Sciatic nerve (tissue), 2 donors: ENCODE data around the gene GKAP1. TPM values are rescaled to one million over a fixed set of nuclear protein-coding genes. Genes with fewer than 3 reads are reported as not detected.
"Not testable (repeated sequence)": the region's sequence is repeated elsewhere in the genome, so short reads cannot be mapped to it uniquely, and the experiment has no call there.

Experiments used
- ATAC-seq: fragments of 200-7000 bp; cut with Tn5 transposase; one replicate; pipeline ENCODE4 v1.9.1; 2020; ENCODE audit warnings: mild to moderate bottlenecking, moderate library complexity
- DNase-seq: peaks from one replicate; pipeline ENCODE4 v3.0.0-alpha.2; 2020; ENCODE audit warnings: low spot score
- intact Hi-C: fragments of 100-400 bp; cut with DNase I; formaldehyde crosslinking; loops from one replicate; pipeline ENCODE4 v1.14.2; 2022
- total RNA-seq: library from RNA; stranded (reverse); fragmentation: NEBNext Ultra II Directional; extraction: Animal tissue kit (Norgen Biotek cat#: 25700); gene quantifications from one replicate; pipeline ENCODE4 v1.2.1, GENCODE V29; 2021
- donor health status: DM: no; HTN: no; CAD: no.
- donor health status: DM: no; HTN: no; CAD: no.

Gene GKAP1
- total RNA-seq, 1 donor from 2014 or later, result 11.5 TPM

DNA sequence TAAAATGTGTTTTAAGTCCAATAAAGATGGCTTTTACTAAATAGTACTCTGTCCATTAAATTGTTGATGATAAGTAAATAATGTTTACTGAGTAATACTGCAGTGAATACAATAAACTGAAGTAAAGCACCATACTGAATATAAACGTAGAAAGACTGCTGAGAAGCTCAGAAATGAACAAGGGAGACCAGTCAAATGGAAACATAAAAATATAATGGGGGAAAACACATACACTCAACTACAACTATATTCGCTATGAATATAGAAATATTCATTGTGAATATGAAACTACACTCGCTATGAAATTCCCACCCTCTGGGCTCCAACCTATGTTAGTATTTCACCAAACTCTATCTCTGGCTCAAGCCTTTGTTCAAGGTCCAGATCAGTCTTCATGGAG lies 67.9 kb downstream of the GKAP1 start:
- ATAC-seq, result no peak
- DNase-seq, result no peak
- intact Hi-C loops, result no loop called here

GRCh38 chr9:83744206-83744605 lies 73.4 kb downstream of the GKAP1 start:
- intact Hi-C loops, result no loop called here
- no peak for ATAC-seq
- DNase-seq, result no peak

GRCh38 chr9:83733739-83734138 lies 83.8 kb downstream of the GKAP1 start:
- no peak for ATAC-seq
- intact Hi-C loops, result no loop called here

GRCh38 chr9:83728591-83729368 lies 88.8 kb downstream of the GKAP1 start:
- intact Hi-C loops, DNase-seq, ATAC-seq: not testable (repeated sequence)

More at GRCh38 chr9:83733739-83734138, 83.8 kb downstream of the GKAP1 start:
- DNase-seq, result no peak

DNA sequence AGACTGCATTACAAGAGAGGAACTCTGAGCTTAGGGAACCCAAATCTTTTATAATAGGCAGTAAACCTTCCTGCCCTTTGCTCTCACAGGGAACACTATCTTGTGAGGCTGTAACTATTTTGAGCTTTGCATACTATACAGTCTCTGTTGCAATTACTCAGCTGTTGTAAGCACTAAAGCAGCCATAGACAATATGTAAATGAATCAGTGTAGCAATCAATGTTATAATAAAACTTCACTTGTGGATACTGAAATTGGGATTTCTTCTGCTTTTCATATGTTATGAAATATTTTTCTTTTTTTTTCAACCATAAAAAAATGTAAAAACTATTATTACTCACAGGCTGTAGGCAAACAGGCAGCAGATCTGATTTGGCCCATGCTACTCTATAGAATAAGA lies 93.1 kb downstream of the GKAP1 start:
- intact Hi-C loops, result loop anchor here (2.0 kb wide), 1 partner anchor 32 kb away; no protein-coding TSS in a partner anchor
- DNase-seq (no peak), ATAC-seq (no peak)

DNA sequence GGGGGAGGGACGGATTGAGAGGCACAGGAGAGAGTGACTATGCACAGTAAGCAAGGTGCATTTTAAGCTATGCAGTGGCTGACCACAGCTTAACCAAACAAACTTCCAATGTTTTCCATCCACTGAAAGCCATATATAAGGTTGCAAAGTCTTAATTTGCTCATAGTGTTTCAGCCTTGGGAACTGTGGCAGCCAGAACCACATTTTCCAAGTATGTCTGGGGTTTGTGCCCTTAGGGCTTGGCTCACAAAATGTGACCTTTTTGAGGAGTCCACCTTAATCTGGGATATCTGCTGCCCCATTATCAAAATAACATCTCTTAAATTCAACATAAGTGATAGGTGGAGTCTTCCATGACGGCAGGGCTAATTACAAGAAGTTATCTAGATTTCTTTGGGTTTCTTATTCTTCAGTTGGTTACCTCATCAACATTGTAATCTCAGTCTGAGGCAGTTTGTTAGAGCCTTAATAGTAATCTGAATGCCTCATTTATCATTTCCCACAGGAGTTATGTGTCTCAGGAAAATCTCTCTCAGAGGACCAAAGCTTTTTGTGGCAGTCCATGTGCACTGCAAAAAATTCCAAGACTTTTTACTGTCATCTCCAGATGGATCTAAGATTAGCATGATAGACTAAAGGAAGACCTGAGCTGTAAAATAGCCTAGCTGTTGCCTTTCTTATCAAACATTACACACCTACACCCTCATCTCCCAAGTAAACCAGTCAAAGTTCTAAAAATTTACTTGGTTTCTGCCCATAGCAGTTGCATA lies 94.7 kb downstream of the GKAP1 start:
- no peak for ATAC-seq
- intact Hi-C loops, result no loop called here

DNA sequence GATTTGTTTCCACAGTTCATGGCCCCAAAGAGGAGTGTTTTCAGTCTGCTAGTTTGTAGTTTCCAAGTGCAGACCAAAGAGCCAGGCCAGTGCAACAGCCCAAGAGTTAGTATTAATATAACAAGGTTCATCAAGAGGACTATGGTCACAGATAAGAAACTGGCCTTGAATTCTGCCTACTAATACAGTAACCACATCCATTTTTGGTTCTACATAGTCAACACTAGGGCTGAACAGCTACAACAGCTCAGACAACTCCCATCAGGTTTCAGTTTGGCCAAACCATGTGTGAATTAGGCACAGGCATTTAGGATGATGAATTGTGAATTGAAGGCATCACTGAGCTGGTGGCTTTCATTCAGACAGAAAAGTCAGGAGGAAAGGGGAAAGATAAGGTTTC lies 96.1 kb downstream of the GKAP1 start:
- DNase-seq (no peak), ATAC-seq (no peak)
- intact Hi-C loops, result no loop called here

More for the DNA sequence above, 94.7 kb downstream of the GKAP1 start:
- no peak for DNase-seq

GRCh38 chr9:83715794-83716193 lies 101.8 kb downstream of the GKAP1 start:
- DNase-seq (no peak), ATAC-seq (no peak)
- intact Hi-C loops, result no loop called here

GRCh38 chr9:83715221-83715620 lies 102.3 kb downstream of the GKAP1 start:
- ATAC-seq (no peak), DNase-seq (no peak)
- intact Hi-C loops, result no loop called here

- DNase-seq (no peak), ATAC-seq (no peak)
- intact Hi-C loops, result no loop called here
Observed at GRCh38 chr9:83714329-83714728, 103.2 kb downstream of the GKAP1 start.

DNA sequence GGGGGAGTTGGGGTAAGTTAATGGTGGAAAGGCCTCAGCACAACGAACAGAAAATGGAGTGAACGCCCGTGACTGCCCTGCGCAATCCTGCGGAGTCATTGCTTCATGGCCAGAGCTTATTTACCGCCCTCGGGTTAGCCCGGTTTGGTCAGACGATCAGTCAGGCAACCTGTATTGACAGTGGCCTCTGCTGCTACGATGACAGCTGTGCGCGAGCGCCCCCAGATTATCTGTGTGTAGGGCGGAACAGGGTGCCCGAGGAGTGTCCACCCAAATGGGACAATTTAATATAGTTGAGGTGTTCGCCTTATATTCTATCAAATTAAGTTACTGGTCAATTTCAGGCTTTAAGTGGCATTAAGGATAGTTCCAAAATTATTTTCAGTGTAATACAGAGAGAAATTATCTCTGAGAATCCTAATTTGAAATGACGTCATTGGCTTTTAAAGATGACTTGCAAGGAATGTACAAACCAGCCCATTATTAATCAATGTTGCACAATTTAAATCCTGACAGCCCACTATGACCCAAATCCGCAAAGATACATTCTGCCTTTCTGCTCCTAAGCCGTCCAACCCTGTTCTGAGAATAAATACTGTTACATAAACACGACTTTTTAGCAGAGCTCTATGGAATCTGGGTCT lies 108.9 kb downstream of the GKAP1 start:
- intact Hi-C loops, result no loop called here
- peak; percentile 82 for DNase-seq
- peak; percentile 83 for ATAC-seq

DNA sequence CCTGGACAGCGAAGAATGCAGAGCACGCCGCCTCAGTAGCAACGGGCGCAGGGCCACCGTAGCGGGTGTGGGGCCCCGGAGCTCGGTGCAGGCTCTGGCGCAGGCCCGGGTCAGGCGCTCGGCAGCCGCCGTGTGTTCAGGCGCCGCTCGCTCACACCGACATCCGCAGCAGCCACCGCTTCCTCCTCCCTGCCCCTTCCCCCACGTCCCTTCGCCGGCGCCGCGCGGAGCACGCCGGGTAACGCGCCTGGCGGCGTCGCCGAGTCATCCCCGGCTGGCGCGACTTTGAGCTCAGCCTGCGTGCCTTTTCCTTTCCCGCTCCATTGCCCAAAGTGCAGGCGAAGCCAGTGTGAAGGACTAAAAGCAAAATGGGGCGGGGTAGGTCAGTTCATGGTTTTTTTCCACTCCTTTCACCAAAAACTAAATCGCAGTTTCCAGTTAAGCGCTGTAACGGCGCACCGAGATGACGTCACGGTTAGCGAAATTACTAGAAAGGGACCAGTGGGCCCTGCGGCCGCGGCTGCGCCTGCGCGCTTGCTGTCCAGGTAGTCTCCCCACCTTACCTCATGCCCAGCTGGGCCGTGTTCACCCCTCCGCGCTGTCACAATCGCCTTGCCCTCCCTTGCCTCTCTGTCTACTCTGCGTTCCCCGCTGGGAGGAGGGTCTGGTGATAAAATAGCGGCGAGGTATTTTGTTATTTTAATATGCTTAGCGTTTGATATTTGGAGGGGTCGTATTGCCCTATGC lies 109.6 kb downstream of the GKAP1 start, which contains the start of gene UBQLN1:
Gene UBQLN1, minus strand, starts transcription at position 191 of the 747 bp plus-strand sequence. CDS start 279 bp downstream, outside the sequence.
- ATAC-seq (peak; percentile 97), DNase-seq (peak; percentile 97)
- intact Hi-C loops, result no loop called here

GRCh38 chr9:83707518-83707767 lies 110.1 kb downstream of the GKAP1 start:
- ATAC-seq (peak; percentile 65), DNase-seq (no peak)
- intact Hi-C loops, result no loop called here

DNA sequence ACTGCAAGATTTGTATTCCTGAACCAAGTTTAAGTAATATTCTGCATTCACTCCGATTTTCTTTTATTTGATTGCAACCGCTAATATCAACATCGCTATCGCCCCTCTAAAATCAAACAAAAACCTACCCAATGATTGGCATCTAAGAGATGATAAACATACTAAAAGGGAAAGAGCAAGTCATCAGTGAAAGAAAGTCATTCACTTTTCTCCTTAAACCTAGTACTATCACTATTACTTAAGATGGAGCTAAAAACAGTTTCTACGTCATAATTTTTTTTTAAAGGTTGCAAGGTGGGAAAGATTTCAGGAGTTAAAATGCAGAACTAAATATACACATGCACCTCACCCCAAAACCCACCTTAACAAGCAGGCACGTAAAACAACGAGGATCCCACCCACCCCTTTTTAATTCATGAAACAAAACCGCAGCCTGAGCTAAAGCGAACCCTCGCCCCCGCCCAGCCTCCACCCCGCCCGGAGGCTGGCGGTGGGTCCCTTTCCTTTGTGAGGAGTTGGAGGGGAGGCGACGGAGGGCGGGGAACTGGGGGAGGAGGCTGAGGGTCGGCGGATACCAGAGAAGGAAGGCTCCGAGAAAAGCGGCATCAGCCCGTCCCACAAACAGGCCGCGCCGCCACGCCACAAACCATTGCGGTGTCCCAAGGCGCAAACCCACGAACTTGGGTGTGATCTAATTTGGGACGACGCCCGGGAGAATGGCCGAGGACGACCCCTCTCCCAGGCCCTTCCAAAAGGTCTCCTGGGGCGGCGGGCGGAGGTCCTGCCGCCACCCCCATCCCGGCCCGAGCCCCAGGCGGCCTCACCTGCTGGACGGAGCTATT lies 110.7 kb downstream of the GKAP1 start:
- DNase-seq, result peak; percentile 66
- no peak for ATAC-seq
- intact Hi-C loops, result no loop called here

DNA sequence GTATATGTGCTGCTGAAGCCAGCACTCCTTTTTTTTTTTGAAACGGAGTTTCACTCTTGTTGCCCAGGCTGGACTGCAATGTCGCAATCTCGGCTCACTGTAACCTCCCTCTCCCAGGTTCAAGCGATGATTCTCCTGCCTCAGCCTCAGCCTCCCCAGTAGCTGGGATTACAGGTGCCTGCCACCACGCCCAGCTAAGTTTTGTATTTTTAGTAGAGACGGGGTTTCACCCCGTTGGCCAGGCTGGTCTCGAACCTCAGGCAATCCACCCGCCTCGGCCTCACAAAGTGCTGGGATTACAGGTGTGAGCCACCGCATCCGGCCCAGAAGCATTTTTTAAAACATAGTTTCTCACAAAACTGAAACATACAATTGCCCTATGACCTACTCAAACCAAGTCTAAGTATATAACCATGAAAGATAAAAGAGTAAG lies 112.3 kb downstream of the GKAP1 start:
- intact Hi-C loops, ATAC-seq, DNase-seq: not testable (repeated sequence)

- intact Hi-C loops, result no loop called here
- DNase-seq (no peak), ATAC-seq (peak; percentile 32)
Observed at GRCh38 chr9:83701769-83702168, 115.8 kb downstream of the GKAP1 start.

- intact Hi-C loops, result no loop called here
- DNase-seq, result no peak
- ATAC-seq, result no peak
Observed at GRCh38 chr9:83701286-83701685, 116.3 kb downstream of the GKAP1 start.

DNA sequence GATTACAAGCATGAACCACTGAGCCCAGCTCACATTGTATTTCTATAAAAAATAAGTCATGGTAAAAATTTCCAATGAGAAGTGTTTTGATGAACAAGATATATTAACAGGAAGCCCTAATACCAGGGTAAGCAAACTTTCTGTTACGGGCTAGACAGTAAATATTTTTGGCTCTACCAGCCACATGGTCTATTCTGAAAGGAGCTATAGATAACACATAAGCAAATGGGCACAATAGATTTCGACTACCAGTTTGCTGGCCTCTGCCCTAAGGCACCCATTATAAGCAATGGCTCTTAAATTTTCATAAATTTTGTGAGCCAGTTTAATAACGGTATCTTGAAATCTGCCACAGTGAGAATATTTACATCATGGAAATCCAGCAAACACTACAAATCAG lies 118.0 kb downstream of the GKAP1 start:
- intact Hi-C loops, result no loop called here
- ATAC-seq, result no peak
- DNase-seq, result no peak
